ENCODE results near the gene GNG11.
A peak's percentile ranks its signal among the peaks of the same experiment; 100 is the strongest.

The GNG11 gene

GRCh38 chr7:93921607-93922566 lies at the start of gene GNG11:
TSS of gene GNG11 (plus strand) at chr7:93921735. CDS start at chr7:93922138, 403 bp downstream.
- Mint-ChIP-seq H3K36me3 (no peaks in the 10 kb centered on the region), H3K27ac (no peak within 1 kb of the TSS), H3K4me3 (peak within 1 kb of the TSS; percentile 45), H3K9me3 (no peaks in the 10 kb centered on the region), H3K4me1 (no peaks in the 10 kb centered on the region)
- DNase-seq (ENCODE audit: low spot score in 2 of 2) (peak; percentile 17 to 48), ATAC-seq (peak; percentile 88)

- DNase-seq (ENCODE audit: low spot score in 2 of 2) (no peak), ATAC-seq (no peak)
- Mint-ChIP-seq H3K36me3 (no peaks in the 10 kb centered on the region), H3K4me1 (peaks cover 5% of the 10 kb centered on the region), H3K9me3 (peaks cover 5% of the 10 kb centered on the region), H3K27ac (no peak overlapping the region), H3K4me3 (no peak overlapping the region)
These were observed 47.4 kb upstream of the GNG11 start for GRCh38 chr7:93873998-93874574.

GRCh38 chr7:93877742-93878141 lies 43.8 kb upstream of the GNG11 start:
- no peak for DNase-seq (ENCODE audit: low spot score in 2 of 2)
- no peak overlapping the region for H3K4me3 Mint-ChIP-seq
- H3K27ac Mint-ChIP-seq = no peak overlapping the region
- no peaks in the 10 kb centered on the region for H3K36me3 Mint-ChIP-seq
- no peak for ATAC-seq
- H3K4me1 Mint-ChIP-seq = peaks cover 5% of the 10 kb centered on the region
- peaks cover 11% of the 10 kb centered on the region for H3K9me3 Mint-ChIP-seq

- Mint-ChIP-seq H3K27ac (no peak overlapping the region), H3K4me1 (peaks cover 5% of the 10 kb centered on the region), H3K36me3 (no peaks in the 10 kb centered on the region), H3K9me3 (peaks cover 8% of the 10 kb centered on the region), H3K4me3 (no peak overlapping the region)
- no peak for DNase-seq (ENCODE audit: low spot score in 2 of 2)
- ATAC-seq = no peak
These were observed 42.2 kb upstream of the GNG11 start for GRCh38 chr7:93879356-93879755.

- Mint-ChIP-seq H3K4me1 (peaks cover 3% of the 10 kb centered on the region), H3K27ac (no peak overlapping the region), H3K4me3 (no peak overlapping the region), H3K36me3 (no peaks in the 10 kb centered on the region), H3K9me3 (peaks cover 5% of the 10 kb centered on the region)
- no peak for DNase-seq (ENCODE audit: low spot score in 2 of 2)
- ATAC-seq = no peak
These were observed 39.1 kb upstream of the GNG11 start for GRCh38 chr7:93882468-93882867.

- H3K27ac Mint-ChIP-seq = no peak overlapping the region
- peaks cover 5% of the 10 kb centered on the region for H3K9me3 Mint-ChIP-seq
- no peak overlapping the region for H3K4me3 Mint-ChIP-seq
- no peak for DNase-seq (ENCODE audit: low spot score in 2 of 2)
- H3K4me1 Mint-ChIP-seq = no peaks in the 10 kb centered on the region
- H3K36me3 Mint-ChIP-seq = no peaks in the 10 kb centered on the region
- ATAC-seq = no peak
These were observed 38.2 kb upstream of the GNG11 start for GRCh38 chr7:93883078-93883916.

- ATAC-seq (no peak), DNase-seq (ENCODE audit: low spot score in 2 of 2) (no peak)
- no peak overlapping the region for H3K27ac Mint-ChIP-seq
- peaks cover 5% of the 10 kb centered on the region for H3K9me3 Mint-ChIP-seq
- H3K4me1 Mint-ChIP-seq = no peaks in the 10 kb centered on the region
- no peaks in the 10 kb centered on the region for H3K36me3 Mint-ChIP-seq
- H3K4me3 Mint-ChIP-seq = no peak overlapping the region
These were observed 37.6 kb upstream of the GNG11 start for GRCh38 chr7:93883917-93884345.

- Mint-ChIP-seq H3K27ac (no peak overlapping the region), H3K9me3 (peaks cover 3% of the 10 kb centered on the region), H3K4me3 (no peak overlapping the region), H3K36me3 (no peaks in the 10 kb centered on the region), H3K4me1 (no peaks in the 10 kb centered on the region)
- ATAC-seq = no peak
- no peak for DNase-seq (ENCODE audit: low spot score in 2 of 2)
These were observed 37.0 kb upstream of the GNG11 start for GRCh38 chr7:93884541-93884940.

- Mint-ChIP-seq H3K4me3 (no peak overlapping the region), H3K9me3 (no peaks in the 10 kb centered on the region), H3K4me1 (peaks cover 8% of the 10 kb centered on the region), H3K27ac (no peak overlapping the region), H3K36me3 (no peaks in the 10 kb centered on the region)
- ATAC-seq (no peak), DNase-seq (ENCODE audit: low spot score in 2 of 2) (no peak)
These were observed 32.3 kb upstream of the GNG11 start for GRCh38 chr7:93889261-93889660.

- Mint-ChIP-seq H3K4me1 (peaks cover 8% of the 10 kb centered on the region), H3K9me3 (no peaks in the 10 kb centered on the region), H3K4me3 (peak overlapping the region; percentile 64), H3K36me3 (no peaks in the 10 kb centered on the region), H3K27ac (no peak overlapping the region)
- ATAC-seq = peak; percentile 42
- no peak for DNase-seq (ENCODE audit: low spot score in 2 of 2)
These were observed 31.5 kb upstream of the GNG11 start for GRCh38 chr7:93890041-93890463.

GRCh38 chr7:93890464-93891068 lies 31.0 kb upstream of the GNG11 start, which contains the start of gene TFPI2:
TSS of gene TFPI2 (minus strand) at chr7:93890753. CDS start at chr7:93890678, 75 bp downstream.
- Mint-ChIP-seq H3K9me3 (no peaks in the 10 kb centered on the region), H3K4me1 (peaks cover 8% of the 10 kb centered on the region), H3K27ac (no peak within 1 kb of the TSS), H3K36me3 (no peaks in the 10 kb centered on the region), H3K4me3 (peak within 1 kb of the TSS; percentile 64)
- peak; percentile 61 for ATAC-seq
- DNase-seq (ENCODE audit: low spot score in 2 of 2) = no peak

GRCh38 chr7:93894426-93894825 lies 27.1 kb upstream of the GNG11 start:
- no peaks in the 10 kb centered on the region for H3K36me3 Mint-ChIP-seq
- no peak overlapping the region for H3K4me3 Mint-ChIP-seq
- no peaks in the 10 kb centered on the region for H3K9me3 Mint-ChIP-seq
- H3K4me1 Mint-ChIP-seq = peaks cover 8% of the 10 kb centered on the region
- DNase-seq (ENCODE audit: low spot score in 2 of 2) (no peak), ATAC-seq (no peak)
- no peak overlapping the region for H3K27ac Mint-ChIP-seq

GRCh38 chr7:93894966-93895640 lies 26.4 kb upstream of the GNG11 start:
- Mint-ChIP-seq H3K9me3 (no peaks in the 10 kb centered on the region), H3K36me3 (no peaks in the 10 kb centered on the region), H3K4me3 (no peak overlapping the region), H3K4me1 (peaks cover 3% of the 10 kb centered on the region), H3K27ac (no peak overlapping the region)
- DNase-seq (ENCODE audit: low spot score in 2 of 2) (no peak), ATAC-seq (no peak)

GRCh38 chr7:93895859-93896600 lies 25.5 kb upstream of the GNG11 start:
- H3K36me3 Mint-ChIP-seq = no peaks in the 10 kb centered on the region
- H3K27ac Mint-ChIP-seq = no peak overlapping the region
- H3K4me1 Mint-ChIP-seq = no peaks in the 10 kb centered on the region
- H3K9me3 Mint-ChIP-seq = no peaks in the 10 kb centered on the region
- H3K4me3 Mint-ChIP-seq = no peak overlapping the region
- DNase-seq (ENCODE audit: low spot score in 2 of 2) = no peak
- ATAC-seq = no peak

All from stimulated activated effector memory CD8-positive, alpha-beta T cell treated with anti-CD3 and anti-CD28 coated beads, Interleukin-12 subunit alpha, Interleukin-12 subunit beta, amount 100 ng/mL, for 72 hours (primary cell).